GM20431 (cell line): Measurements from ENCODE around the gene PTPRZ1.

Experiments
- in situ Hi-C: fragments of 300-500 bp; cut with MseI, MboI; formaldehyde crosslinking; loops from one replicate; pipeline ENCODE4 v1.15.0; 2020; ENCODE audit warnings: low sequenced_read_pairs; ENCODE audit not compliant: unreplicated experiment

PTPRZ1 gene

DNA sequence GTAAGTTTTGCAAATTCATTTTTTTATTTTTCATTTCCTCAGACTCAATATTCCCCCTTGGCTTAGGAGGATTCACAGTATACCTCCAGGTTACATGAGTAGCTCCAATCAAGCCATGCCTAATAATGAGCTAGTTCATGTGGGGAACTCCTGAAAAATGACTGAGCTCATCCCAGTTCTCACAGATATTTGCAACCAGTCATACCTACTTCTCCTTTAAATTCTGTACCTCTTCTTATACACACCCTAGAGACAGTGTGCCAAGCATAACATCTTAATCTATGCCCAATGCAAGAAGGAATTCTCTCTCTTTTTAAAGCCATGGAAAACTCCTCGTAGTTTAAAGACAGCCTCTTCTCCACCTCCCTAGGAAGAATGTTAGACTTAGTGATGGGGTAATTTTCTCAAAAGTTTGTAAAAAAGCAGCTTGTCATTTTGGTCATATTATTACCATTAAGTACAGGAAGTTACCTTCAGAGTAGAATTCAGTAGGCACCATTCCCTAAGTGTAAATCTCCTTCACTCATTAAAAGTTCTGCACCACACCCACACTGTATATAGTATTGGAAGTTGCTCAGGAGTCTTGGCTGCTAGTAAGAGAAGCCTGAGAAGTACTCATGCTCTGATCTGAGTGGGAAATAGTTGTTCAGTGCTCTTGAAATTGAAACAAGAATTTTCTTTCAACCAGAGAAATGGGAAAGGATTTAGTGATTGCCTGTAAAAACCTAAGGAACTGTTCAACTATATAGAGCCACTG is 72.7 kb downstream of the PTPRZ1 start:
- in situ Hi-C loops: no loop called here

DNA sequence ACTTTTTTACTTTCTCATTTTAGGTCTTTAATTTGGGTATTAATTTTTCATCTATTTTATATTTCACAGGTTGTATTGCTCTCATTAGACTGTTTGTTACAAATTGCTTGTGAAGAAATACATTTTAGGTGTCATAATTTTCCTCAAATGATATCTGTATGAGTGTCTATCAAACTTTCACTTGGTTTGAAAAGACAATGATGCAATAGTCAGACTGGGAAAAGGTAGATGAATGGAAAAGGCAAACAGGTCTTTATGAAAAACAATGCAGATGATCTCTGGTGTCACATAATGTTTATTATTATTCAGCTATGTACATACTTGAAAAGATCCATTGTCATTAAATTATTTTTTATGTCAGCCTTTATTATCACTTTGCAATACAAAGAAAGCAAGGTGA is 80.2 kb downstream of the PTPRZ1 start:
- in situ Hi-C loops: no loop called here

DNA sequence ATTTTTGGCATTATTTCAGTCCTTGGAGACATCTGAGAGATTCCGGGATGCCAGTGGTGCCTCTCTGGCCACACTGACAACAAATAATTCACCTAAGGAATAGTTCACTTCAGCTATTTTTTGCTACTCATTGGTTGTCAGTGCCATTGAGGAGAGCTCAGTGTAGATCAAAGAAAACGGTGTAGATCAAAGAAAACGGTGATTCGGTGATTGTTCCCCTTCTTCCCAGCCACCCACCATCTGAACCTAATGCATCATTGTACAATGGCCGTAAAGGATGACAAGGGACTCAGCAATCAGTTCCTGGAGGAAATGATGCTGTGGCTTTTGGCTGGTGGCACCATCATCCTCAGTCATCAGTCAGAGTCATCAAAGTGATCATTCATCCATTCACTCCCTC is 80.6 kb downstream of the PTPRZ1 start:
- in situ Hi-C loops: no loop called here

DNA sequence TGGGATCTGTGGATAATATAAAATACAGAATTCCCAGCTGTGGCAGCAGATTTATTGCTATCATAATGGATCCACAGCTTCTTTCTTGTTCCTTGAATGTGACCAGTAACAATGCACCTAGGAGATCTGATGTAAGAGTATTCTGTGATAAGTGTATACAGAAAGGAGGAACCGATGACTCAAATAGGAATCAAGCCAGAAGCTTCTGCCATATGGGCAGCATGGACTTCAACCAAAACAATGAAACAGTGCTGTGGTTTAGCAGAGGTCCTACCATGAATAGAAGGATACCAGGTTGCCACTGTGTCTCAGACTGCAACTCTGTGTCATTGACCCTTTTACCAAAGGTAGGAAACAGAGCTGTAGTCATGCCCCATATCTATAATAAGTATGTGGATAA is 81.8 kb downstream of the PTPRZ1 start:
- in situ Hi-C loops: no loop called here

DNA sequence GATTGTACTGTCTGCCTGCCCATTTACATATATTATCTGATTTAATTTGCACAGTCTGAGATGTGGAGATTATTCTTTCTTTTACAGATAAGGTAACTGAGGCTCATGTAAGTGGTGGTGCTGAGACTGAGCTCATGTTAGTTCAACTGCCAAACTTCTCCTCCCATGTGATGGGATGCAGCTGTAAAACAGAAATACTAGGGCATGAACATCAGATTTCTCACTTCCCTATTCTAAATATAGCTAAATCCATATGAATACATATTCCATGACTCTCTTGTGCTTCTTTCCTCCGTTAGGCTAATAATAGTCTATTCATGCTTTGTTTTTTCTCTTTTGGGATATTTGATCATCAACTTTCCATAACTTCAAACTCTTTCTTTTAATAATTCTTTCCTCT is 84.7 kb downstream of the PTPRZ1 start:
- in situ Hi-C loops: no loop called here

DNA sequence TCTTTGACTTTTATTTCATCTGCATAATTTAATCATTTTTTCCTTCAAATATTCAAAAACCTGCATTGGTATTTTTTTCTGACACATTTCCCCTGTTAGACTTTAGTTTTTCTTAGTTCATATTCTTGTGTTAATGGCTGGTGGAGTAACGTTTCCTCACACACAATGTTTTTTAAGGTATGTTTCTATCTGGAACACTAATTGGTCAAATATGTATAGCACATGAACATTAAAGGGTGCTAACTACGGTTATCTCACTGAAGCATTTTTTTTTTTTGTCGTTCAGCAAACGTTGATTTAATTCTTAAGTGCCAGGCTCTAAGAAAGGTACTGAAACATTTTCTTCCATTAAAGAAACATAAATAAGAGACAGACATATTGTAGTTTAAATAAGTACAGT is 87.7 kb downstream of the PTPRZ1 start:
- in situ Hi-C loops: no loop called here

DNA sequence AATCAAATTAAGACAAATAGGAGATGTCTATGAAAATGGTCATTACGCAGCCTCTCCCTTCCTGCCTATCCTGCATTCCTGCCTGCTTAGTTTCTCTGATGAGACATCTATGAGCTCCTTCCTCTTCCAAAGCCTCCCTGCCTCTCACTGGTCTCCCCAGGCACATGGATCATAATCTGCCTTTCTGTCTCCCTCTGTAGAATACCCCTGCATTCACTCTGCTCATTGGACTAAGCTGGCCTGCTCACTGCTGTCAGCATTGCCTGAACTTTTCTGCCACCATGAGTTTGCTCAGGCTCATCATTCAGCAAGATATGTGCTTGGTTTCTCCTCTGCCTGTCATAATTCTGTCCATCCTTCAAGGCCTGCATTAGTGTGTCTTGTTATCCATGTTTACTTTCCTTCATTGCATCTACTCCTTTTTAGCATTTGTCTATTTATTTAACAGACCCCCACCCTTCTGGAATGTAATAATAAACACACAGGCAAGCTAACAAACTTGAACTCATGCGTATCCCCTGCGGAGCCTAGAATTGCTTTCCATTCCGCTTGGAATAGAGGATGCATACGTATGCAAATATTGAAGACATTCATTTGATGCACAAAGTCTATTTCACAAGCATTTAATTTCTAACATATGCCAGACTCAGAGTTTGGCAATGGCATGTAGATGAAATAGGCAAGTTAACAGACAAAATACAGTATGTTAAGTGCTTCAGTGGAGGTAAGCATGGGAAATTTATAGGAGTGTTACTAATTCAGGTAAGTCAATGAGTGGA is 88.3 kb downstream of the PTPRZ1 start:
- in situ Hi-C loops: no loop called here

DNA sequence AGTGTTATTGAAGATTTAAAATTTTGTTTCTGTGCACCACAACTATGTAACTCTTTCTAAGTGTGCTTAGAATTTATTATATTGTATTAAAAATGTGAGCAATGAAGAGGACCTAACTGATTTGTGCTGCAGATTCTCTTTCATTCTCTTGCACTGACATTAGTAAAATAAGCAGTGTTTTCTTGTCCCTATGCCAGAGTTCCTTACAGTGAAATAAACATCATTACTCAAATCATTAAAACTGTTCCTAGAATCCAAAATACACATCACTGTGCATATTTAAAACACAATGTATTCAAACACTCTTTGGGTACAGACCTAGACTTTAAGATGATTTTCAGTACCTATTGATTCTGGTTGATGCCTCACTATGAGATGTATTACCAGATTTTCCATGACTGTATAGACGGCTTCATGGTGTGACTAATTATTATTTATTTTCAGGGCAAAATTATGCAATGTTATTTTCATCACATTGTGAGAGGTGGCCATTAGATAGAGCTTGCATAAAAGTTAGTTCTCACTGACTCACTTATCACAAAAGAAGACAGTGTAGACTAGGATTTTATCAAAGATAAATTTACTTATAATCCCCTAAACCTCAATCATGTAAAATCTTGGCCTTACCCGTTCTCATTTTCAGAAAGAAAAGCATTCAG is 93.4 kb downstream of the PTPRZ1 start:
- in situ Hi-C loops: no loop called here

DNA sequence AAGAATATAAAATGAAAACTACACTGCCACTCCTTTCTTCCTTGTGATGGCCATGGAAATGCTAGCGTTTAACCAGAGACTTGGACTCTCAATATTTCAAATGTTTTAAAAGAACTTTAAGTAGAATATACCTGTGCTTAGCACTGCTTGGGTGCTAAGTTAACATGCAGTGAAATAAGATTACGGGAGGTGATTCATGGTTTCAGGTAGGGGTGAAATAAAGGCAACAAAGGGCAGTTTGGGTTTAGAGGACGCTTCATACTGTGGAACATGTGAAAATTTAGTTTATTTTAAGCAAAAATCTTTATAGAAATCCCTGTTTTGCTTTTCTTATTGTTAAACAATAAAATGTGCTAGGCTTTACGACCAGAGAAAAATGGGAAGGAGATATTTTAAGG is 94.0 kb downstream of the PTPRZ1 start:
- in situ Hi-C loops: no loop called here

DNA sequence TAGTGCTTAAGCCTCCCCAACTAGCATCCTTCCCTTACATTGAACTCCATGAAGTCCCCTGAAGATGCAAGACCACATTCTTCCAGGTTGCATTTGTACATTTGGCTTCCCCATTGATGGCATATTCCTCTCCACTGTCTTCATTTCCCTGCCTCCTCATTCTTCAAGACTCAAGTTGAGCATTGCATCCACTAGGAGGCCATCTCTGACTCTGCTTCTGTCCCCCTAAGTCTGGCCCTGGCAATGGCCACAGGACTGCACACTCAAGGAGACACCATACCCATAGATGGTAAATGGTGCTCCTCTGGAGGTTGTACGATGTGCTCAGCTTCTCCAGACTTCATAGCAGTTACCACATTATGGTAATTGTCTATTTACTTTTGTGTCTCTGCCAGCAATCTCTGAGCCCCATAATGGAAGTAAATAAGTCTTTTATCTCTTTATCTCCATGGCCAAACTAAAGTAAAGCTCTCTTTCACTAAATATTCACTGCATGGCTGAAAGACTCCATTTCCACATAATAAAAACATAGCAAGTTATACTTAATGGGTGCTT is 112.6 kb downstream of the PTPRZ1 start:
- in situ Hi-C loops: loop anchor here (25.0 kb wide), 1 partner anchor 223 kb away; no protein-coding TSS in a partner anchor

DNA sequence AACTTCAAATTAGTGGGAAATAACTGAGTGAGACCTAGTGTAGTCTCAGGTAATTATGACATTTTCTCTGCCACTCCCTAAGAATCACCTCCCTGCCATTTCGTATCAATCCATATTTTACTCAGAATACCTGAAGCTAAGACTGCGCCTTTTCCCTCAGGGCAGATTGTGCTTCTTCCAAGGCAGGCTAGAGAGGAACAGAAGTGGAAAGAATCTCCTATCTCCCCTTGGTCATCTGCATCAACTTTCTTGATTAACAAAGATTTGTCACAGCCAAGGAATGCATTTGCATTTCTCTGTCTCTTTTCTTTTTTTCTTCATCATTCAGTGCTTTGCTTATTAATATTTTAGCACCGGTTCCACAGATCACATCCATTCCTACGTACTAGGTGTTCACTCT is 119.1 kb downstream of the PTPRZ1 start:
- in situ Hi-C loops: loop anchor here (25.0 kb wide), 1 partner anchor 230 kb away; no protein-coding TSS in a partner anchor

DNA sequence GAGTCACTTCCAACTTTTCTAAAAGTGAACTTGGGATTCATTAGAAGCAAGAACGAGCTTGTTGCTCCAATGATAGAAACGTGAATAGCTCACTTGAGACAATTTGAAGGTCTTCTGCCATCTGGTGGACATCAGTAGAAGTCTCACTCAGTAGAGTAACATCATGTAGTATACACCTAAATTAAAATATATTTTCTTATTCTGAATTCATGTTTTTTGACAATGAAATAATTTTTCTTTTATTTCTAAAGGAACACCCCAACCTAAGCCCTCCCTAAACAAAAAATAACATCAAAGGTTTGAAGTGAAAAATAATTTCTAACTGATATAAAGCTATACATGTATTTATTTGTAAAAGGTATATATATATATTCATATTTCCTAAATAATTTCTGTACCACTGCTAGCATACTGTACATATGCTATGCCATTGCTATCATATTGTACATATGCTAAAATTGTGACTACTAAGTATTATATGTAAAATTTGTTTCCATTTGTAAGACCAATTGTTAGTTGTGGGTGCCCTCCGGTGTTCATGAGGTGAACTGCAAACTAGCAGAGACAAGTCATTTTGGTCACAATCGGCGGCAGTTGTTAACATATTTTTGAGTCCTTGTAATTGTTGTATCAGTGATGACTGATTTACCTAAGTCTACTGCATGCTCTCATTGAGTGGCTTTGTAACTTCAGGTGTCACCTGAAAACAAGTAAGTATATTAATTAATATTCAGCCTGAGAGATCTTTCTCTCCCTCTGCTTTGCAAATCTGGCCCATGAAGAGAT is 121.9 kb downstream of the PTPRZ1 start:
- in situ Hi-C loops: loop anchor here (25.0 kb wide), 1 partner anchor 233 kb away; no protein-coding TSS in a partner anchor

DNA sequence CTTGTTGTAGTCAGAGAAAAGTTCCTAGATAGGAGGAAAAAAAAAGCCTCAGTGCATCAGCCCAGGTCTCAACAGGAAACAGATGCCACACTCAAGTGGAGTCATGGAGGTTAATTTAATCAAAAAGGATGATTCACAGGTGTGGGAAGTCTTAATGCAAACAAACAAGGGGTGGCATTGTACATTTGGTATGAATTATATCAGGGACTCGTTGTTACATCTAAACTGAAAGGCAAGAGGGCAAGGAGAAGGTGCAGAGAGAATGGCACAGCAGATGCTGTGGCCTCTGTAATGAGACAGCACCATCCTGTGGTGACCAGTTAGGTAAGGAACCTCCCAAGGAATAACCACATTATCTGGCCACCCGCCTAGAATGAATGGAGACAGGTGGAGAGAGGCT is 133.7 kb downstream of the PTPRZ1 start:
- in situ Hi-C loops: no loop called here

DNA sequence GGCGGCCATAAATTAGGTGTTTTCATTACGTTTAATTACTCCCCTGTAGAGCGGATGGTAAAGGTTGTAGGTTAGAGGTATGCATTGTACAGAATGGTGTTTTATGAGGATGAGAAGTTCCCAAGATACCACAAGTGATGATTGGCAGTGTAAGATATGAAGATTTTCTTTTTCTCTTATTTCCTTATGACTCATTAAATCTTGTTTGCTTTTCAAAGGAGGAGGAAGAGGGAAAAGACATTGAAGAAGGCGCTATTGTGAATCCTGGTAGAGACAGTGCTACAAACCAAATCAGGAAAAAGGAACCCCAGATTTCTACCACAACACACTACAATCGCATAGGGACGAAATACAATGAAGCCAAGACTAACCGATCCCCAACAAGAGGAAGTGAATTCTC is 137.2 kb downstream of the PTPRZ1 start:
- in situ Hi-C loops: no loop called here

DNA sequence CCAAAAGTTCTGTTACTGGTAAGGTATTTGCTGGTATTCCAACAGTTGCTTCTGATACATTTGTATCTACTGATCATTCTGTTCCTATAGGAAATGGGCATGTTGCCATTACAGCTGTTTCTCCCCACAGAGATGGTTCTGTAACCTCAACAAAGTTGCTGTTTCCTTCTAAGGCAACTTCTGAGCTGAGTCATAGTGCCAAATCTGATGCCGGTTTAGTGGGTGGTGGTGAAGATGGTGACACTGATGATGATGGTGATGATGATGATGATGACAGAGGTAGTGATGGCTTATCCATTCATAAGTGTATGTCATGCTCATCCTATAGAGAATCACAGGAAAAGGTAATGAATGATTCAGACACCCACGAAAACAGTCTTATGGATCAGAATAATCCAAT is 140.1 kb downstream of the PTPRZ1 start:
- in situ Hi-C loops: no loop called here

DNA sequence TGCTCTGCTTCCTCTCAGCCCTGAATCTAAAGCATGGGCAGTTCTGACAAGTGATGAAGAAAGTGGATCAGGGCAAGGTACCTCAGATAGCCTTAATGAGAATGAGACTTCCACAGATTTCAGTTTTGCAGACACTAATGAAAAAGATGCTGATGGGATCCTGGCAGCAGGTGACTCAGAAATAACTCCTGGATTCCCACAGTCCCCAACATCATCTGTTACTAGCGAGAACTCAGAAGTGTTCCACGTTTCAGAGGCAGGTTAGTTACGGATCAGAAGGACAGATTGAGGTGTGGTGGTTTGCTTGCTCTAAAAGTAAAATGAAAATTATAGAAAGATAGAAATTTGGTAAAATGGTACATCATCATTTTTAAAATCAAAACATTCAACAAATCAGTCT is 140.7 kb downstream of the PTPRZ1 start:
- in situ Hi-C loops: no loop called here

DNA sequence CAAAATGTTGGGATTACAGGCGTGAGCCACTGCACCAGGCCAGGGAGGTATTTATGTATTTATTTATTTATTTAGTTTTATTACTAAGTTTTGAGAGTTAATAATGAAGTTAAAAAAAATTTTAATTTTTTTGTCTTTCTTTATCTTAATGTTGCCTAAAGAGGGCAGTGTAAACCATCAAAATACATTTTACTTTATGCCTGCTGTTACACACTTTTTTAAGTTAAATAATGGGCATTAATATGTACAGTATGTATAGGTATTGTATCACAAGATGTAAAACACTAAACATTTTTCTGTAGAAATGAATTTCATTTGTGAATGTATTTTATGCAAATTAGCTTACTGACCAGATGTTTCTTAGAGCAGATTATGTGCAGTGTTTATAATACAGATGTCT is 141.7 kb downstream of the PTPRZ1 start:
- in situ Hi-C loops: no loop called here

DNA sequence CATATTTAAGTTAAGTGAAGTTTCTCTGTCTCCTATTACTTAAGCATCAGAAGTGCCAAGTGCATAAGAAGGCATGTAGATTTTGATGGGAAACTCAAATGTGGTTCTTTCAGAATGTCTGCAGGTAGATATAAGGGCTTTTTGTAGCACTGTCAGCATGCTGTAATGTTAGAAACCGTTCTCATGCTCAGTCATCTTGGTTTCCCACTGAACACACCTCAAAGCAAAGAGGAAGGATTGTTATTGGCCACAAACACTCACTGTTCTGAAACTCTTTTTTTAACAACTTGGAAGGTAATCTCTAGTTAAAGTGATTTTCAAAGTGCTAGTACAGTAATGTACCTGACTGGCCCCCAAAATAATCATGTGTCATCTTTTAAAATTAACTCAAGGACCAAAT is 145.1 kb downstream of the PTPRZ1 start:
- in situ Hi-C loops: no loop called here

DNA sequence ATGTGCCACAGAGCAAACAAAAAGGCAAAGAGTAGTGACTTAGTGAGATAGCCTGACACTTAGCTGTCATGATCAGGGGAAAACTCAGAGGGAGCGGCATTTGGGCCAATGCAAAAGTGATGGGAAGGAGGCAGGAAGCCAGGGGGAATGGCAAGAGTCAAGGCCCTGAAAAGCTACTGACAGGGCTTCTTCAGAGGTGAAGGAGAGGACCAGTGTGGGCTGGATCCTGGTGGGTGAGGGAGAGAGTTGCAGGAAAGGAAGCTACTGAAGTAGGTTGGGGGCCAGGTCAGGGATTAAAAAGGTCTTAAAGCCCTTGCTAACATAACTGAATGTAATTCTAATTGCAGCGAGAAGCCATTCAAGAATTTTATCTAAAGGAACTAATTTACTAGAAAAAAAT is 154.1 kb downstream of the PTPRZ1 start:
- in situ Hi-C loops: no loop called here

DNA sequence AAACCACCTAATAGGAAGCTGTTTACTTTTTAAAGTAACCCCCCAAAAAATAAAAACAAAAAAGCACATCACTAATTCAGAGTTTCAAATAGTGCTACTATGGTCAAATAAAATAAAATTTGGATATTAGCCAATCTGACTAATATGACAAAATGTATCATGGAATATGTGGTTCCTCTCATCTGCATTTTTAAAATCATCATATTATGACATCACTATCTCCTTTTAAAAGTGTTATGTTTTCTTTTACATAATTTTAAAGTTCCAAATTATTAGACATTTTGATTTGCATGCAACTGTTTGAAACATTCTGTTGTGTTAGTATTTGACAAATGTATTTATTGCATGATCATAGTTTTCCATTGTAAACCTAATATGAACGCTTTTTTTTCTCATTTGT is 160.7 kb downstream of the PTPRZ1 start:
- in situ Hi-C loops: no loop called here
